ENCODE results near the gene PIGR. TPM values are rescaled to one million over a fixed set of nuclear protein-coding genes. Genes with fewer than 3 reads are reported as not detected.

PIGR gene
- total RNA-seq, 1 donor from 2014 or later, result not detected

GRCh38 chr1:206918076-206918475 is 28.2 kb downstream of the PIGR start:
- H3K4me1 Mint-ChIP-seq (ENCODE audit: unreplicated experiment), result peaks cover 10% of the 10 kb centered on the region
- no peak for TF ChIP-seq CTCF (IDR thresholded peaks at IDR 0.05; ENCODE audit: unreplicated experiment)
- H3K27me3 Mint-ChIP-seq (ENCODE audit: unreplicated experiment), result peaks cover 7% of the 10 kb centered on the region
- H3K9me3 Mint-ChIP-seq (ENCODE audit: unreplicated experiment), result no peaks in the 10 kb centered on the region
- H3K27ac Mint-ChIP-seq (ENCODE audit: unreplicated experiment), result no peak overlapping the region
- no peaks in the 10 kb centered on the region for H3K36me3 Mint-ChIP-seq (ENCODE audit: low read depth, unreplicated experiment)
- H3K4me3 Mint-ChIP-seq (ENCODE audit: unreplicated experiment), result no peak overlapping the region
- no peak for DNase-seq (ENCODE audit: low spot score)

GRCh38 chr1:206916000-206916709 is 30.1 kb downstream of the PIGR start:
- DNase-seq (ENCODE audit: low spot score), result no peak
- Mint-ChIP-seq H3K27me3 (ENCODE audit: unreplicated experiment) (peaks cover 7% of the 10 kb centered on the region), H3K4me1 (ENCODE audit: unreplicated experiment) (peaks cover 8% of the 10 kb centered on the region), H3K36me3 (ENCODE audit: low read depth, unreplicated experiment) (no peaks in the 10 kb centered on the region), H3K4me3 (ENCODE audit: unreplicated experiment) (no peak overlapping the region), H3K9me3 (ENCODE audit: unreplicated experiment) (no peaks in the 10 kb centered on the region), H3K27ac (ENCODE audit: unreplicated experiment) (no peak overlapping the region)
- TF ChIP-seq CTCF (IDR thresholded peaks at IDR 0.05; ENCODE audit: unreplicated experiment), result no peak

- Mint-ChIP-seq H3K36me3 (ENCODE audit: low read depth, unreplicated experiment) (no peaks in the 10 kb centered on the region), H3K4me1 (ENCODE audit: unreplicated experiment) (no peaks in the 10 kb centered on the region), H3K9me3 (ENCODE audit: unreplicated experiment) (no peaks in the 10 kb centered on the region), H3K4me3 (ENCODE audit: unreplicated experiment) (no peak overlapping the region), H3K27me3 (ENCODE audit: unreplicated experiment) (peaks cover 7% of the 10 kb centered on the region), H3K27ac (ENCODE audit: unreplicated experiment) (no peak overlapping the region)
- no peak for TF ChIP-seq CTCF (IDR thresholded peaks at IDR 0.05; ENCODE audit: unreplicated experiment)
- DNase-seq (ENCODE audit: low spot score), result no peak
Observed at GRCh38 chr1:206915030-206915735, 31.1 kb downstream of the PIGR start.

- H3K4me1 Mint-ChIP-seq (ENCODE audit: unreplicated experiment), result peaks cover 1% of the 10 kb centered on the region
- H3K4me3 Mint-ChIP-seq (ENCODE audit: unreplicated experiment), result no peak overlapping the region
Observed at GRCh38 chr1:206913766-206914537, 32.3 kb downstream of the PIGR start.

More at GRCh38 chr1:206913766-206914537, 32.3 kb downstream of the PIGR start:
- H3K9me3 Mint-ChIP-seq (ENCODE audit: unreplicated experiment), result no peaks in the 10 kb centered on the region
- no peak for DNase-seq (ENCODE audit: low spot score)
- H3K27ac Mint-ChIP-seq (ENCODE audit: unreplicated experiment), result no peak overlapping the region
- H3K36me3 Mint-ChIP-seq (ENCODE audit: low read depth, unreplicated experiment), result no peaks in the 10 kb centered on the region
- no peak for TF ChIP-seq CTCF (IDR thresholded peaks at IDR 0.05; ENCODE audit: unreplicated experiment)
- H3K27me3 Mint-ChIP-seq (ENCODE audit: unreplicated experiment), result peaks cover 7% of the 10 kb centered on the region

Data from endothelial cell (in vitro differentiated cells).